HepG2 (cell line): Measurements from ENCODE around the gene PPP1R12A. TPM values are rescaled to one million over a fixed set of nuclear protein-coding genes. Genes with fewer than 3 reads are reported as not detected.

ENCODE experiments used
- ARHGAP35 ChIP-seq: sonication (generic); formaldehyde crosslinking; IDR thresholded peaks from 2 replicates; pipeline ENCODE4 v1.9.0; 2022; ENCODE audit warnings: mild to moderate bottlenecking, inconsistent platforms, moderate library complexity, missing genetic modification reagents, borderline replicate concordance
- ASH2L ChIP-seq: fragments of 300-600, 200-600 bp; sonication (generic); IDR thresholded peaks from 2 replicates; pipeline ENCODE4 v1.7.0; 2017; ENCODE audit warnings: low read depth, mild to moderate bottlenecking, moderate library complexity, mixed read lengths, low read length; ENCODE audit not compliant: insufficient read length
- CEBPG ChIP-seq: IDR thresholded peaks from 2 replicates; pipeline ENCODE4 v1.6.1; 2016
- GABPA ChIP-seq, 2 experiments: IDR thresholded peaks; 2 replicates each; pipeline ENCODE4 v1.6.1; 2011 to 2016; ENCODE audit warnings: low read depth in 2 of 2, low read length in 1 of 2, missing biosample characterization in 1 of 2, missing genetic modification characterization in 1 of 2
- NCOR1 ChIP-seq: fragments of 200-600 bp; sonication (generic); IDR thresholded peaks from 2 replicates; pipeline ENCODE4 v1.7.0; 2017; ENCODE audit warnings: antibody characterized with exemption, low read length, borderline replicate concordance
- NFATC3 ChIP-seq: sonication (generic); formaldehyde crosslinking; IDR thresholded peaks from 2 replicates; pipeline ENCODE4 v1.5.1; 2020; ENCODE audit warnings: mild to moderate bottlenecking, missing genetic modification reagents
- PTBP1 ChIP-seq: fragments of 200-400 bp; formaldehyde crosslinking; IDR thresholded peaks from 2 replicates; pipeline ENCODE4 v1.6.1; 2018; ENCODE audit warnings: low read length, low read depth; ENCODE audit not compliant: poor library complexity, severe bottlenecking
- RARG ChIP-seq: sonication (generic); formaldehyde crosslinking; IDR thresholded peaks from 2 replicates; pipeline ENCODE4 v1.4.0; 2020; ENCODE audit warnings: low read depth, mild to moderate bottlenecking, missing genetic modification reagents
- REPIN1 ChIP-seq: sonication (generic); formaldehyde crosslinking; IDR thresholded peaks from 2 replicates; pipeline ENCODE4 v1.8.0; 2022; ENCODE audit warnings: missing genetic modification reagents, low read depth, mild to moderate bottlenecking, borderline replicate concordance
- SOX6 ChIP-seq, 2 experiments: fragments of 450-650 bp in 1 of 2; sonication (generic) in 1 of 2; formaldehyde crosslinking in 1 of 2; IDR thresholded peaks; 2 replicates each; pipeline versions ENCODE4 v1.4.0 to v1.6.1; 2017 to 2020; ENCODE audit warnings: antibody characterized with exemption in 1 of 2, mild to moderate bottlenecking in 1 of 2, missing genetic modification reagents in 1 of 2
- SP1 ChIP-seq, 2 experiments: fragments of 450-650 bp in 1 of 2; sonication (generic) in 1 of 2; formaldehyde crosslinking in 1 of 2; IDR thresholded peaks; 2 replicates each; pipeline versions ENCODE4 v1.4.0 to v1.6.1; 2016 to 2020; ENCODE audit warnings: missing genetic modification reagents in 1 of 2
- SPEN ChIP-seq: sonication (generic); formaldehyde crosslinking; IDR thresholded peaks from 2 replicates; pipeline ENCODE4 v1.5.1; 2020; ENCODE audit warnings: low read depth, mild to moderate bottlenecking, missing genetic modification reagents
- TOPORS ChIP-seq: sonication (generic); formaldehyde crosslinking; IDR thresholded peaks from 2 replicates; pipeline ENCODE4 v1.8.0; 2023; ENCODE audit warnings: mild to moderate bottlenecking, missing genetic modification reagents
- TRIM24 ChIP-seq: sonication (generic); formaldehyde crosslinking; IDR thresholded peaks from 2 replicates; pipeline ENCODE4 v1.8.0; 2022; ENCODE audit warnings: mild to moderate bottlenecking, missing genetic modification reagents
- ZNF121 ChIP-seq: sonication (generic); formaldehyde crosslinking; IDR thresholded peaks from 2 replicates; pipeline ENCODE4 v1.5.0; 2020; ENCODE audit warnings: mild to moderate bottlenecking, missing genetic modification reagents
- ZNF256 ChIP-seq: sonication (generic); formaldehyde crosslinking; conservative IDR thresholded peaks from 2 replicates; pipeline ENCODE4 v1.4.0; 2020; ENCODE audit warnings: missing genetic modification reagents
- ZNF263 ChIP-seq: sonication (generic); formaldehyde crosslinking; IDR thresholded peaks from 2 replicates; pipeline ENCODE4 v1.4.0; 2020; ENCODE audit warnings: missing genetic modification reagents
- ZNF383 ChIP-seq: sonication (generic); formaldehyde crosslinking; IDR thresholded peaks from 2 replicates; pipeline ENCODE4 v1.4.0; 2020; ENCODE audit warnings: missing genetic modification reagents, mild to moderate bottlenecking, borderline replicate concordance
- ZNF660 ChIP-seq: sonication (generic); formaldehyde crosslinking; IDR thresholded peaks from 2 replicates; pipeline ENCODE4 v1.5.1; 2020; ENCODE audit warnings: mild to moderate bottlenecking, low read depth, missing genetic modification reagents, borderline replicate concordance
- ZNF772 ChIP-seq: sonication (generic); formaldehyde crosslinking; IDR thresholded peaks from 2 replicates; pipeline ENCODE4 v1.5.0; 2020; ENCODE audit warnings: mild to moderate bottlenecking, missing genetic modification reagents
- ZNF816 ChIP-seq: sonication (generic); formaldehyde crosslinking; IDR thresholded peaks from 2 replicates; pipeline ENCODE4 v1.8.0; 2022; ENCODE audit warnings: missing genetic modification reagents, mild to moderate bottlenecking, borderline replicate concordance
- polyA plus RNA-seq, 8 experiments: library from polyadenylated mRNA; depleted of rRNA in 3 of 8; stranded (reverse) in 7 of 8; unstranded in 1 of 8; fragments of >200 nt; fragmentation: Illumina TruSeq in 4 of 8; extraction: Trizol in 4 of 8; gene quantifications; 2 replicates each; pipeline versions ENCODE4 v1.2.1 to v1.2.3, GENCODE V29; 2011 to 2016; ENCODE audit warnings: low read depth in 4 of 8, missing spikeins in 1 of 8, mixed read lengths in 1 of 8; ENCODE audit not compliant: insufficient read depth in 1 of 8
- total RNA-seq, 5 experiments: library from RNA; depleted of rRNA; stranded (reverse); fragments of >200 nt; fragmentation: Illumina TruSeq; extraction: Trizol; gene quantifications; 2 replicates each; pipeline ENCODE4 v1.2.3, GENCODE V29; 2016; ENCODE audit warnings: low read depth in 1 of 5
- TF ChIP-seq, protein P1 (sequence below): sonication (generic); formaldehyde crosslinking; conservative IDR thresholded peaks from 2 replicates; pipeline ENCODE4 v1.8.0; 2022; ENCODE audit warnings: missing genetic modification reagents
- TF ChIP-seq, protein P2 (sequence below): sonication (generic); formaldehyde crosslinking; IDR thresholded peaks from 2 replicates; pipeline ENCODE4 v1.8.0; 2022; ENCODE audit warnings: missing genetic modification reagents, low read depth, mild to moderate bottlenecking, borderline replicate concordance
- TF ChIP-seq, protein P3 (sequence below): IDR thresholded peaks from 2 replicates; pipeline ENCODE4 v1.6.1; 2016; ENCODE audit warnings: mild to moderate bottlenecking, missing biosample characterization, missing genetic modification reagents
- TF ChIP-seq, protein P4 (sequence below): sonication (generic); formaldehyde crosslinking; IDR thresholded peaks from 2 replicates; pipeline ENCODE4 v1.5.1; 2020; ENCODE audit warnings: missing genetic modification reagents, mild to moderate bottlenecking, borderline replicate concordance

Gene PPP1R12A
- total and polyA plus RNA-seq, 2 of the 13 experiments (the other 11 are each of a cell fraction or from before 2014, with no cell fraction given) = 23.8 to 50.0 TPM

DNA sequence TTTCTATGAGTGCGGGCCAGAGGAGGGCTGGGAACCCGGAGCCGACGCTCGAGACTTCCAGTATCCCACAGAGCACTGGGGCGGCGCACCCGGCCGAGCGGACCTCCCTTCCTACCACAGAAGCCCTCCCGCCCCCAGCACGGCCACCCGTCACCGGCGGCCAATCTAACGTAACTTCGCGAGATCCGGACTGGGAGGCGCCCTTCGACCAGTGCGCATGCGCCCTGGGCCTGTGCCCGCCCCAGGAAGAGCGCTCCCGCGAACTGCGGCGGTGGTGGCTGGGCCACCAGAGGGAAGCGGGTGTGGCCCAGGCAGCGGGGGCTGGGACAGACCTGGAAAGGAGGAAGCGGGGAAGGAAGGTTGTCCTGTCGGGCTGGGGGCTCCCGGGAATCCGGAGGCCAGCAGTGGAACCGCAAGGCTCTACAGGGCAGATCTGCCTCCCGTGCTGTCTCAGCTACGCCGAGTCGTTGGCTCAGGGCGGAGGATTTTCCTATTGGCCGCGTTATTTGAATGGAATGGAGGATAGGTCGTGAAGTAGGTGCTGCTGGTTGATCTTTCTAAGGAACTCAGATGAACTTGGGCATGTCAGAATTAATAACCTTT is at the start of gene PPP1R12A (continued):
- TF ChIP-seq, protein P1, sequence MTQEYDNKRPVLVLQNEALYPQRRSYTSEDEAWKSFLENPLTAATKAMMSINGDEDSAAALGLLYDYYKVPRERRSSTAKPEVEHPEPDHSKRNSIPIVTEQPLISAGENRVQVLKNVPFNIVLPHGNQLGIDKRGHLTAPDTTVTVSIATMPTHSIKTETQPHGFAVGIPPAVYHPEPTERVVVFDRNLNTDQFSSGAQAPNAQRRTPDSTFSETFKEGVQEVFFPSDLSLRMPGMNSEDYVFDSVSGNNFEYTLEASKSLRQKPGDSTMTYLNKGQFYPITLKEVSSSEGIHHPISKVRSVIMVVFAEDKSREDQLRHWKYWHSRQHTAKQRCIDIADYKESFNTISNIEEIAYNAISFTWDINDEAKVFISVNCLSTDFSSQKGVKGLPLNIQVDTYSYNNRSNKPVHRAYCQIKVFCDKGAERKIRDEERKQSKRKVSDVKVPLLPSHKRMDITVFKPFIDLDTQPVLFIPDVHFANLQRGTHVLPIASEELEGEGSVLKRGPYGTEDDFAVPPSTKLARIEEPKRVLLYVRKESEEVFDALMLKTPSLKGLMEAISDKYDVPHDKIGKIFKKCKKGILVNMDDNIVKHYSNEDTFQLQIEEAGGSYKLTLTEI (CRISPR knock-in tag) = no peak
- TF ChIP-seq REPIN1 (peak; percentile 52; the same call in 1 of the 2 replicates), ASH2L (peak; percentile 63), NFATC3 (no peak), SPEN (peak; percentile 61), SP1 (IDR thresholded peaks at IDR 0.05) (no peak), SP1 (CRISPR knock-in tag; IDR thresholded peaks at IDR 0.05) (no peak; the same call in none of the 2 replicates), ZNF121 (0 out of 2 replicates have a peak, but pooled peaks have one; percentile 5), ZNF256 (no peak; the same call in 1 of the 2 replicates), ZNF383 (CRISPR knock-in tag) (0 out of 2 replicates have a peak, but pooled peaks have one; percentile 15), GABPA (IDR thresholded peaks at IDR 0.05; ENCODE audit: low read depth, low read length) (peak; percentile 18), GABPA (CRISPR knock-in tag; IDR thresholded peaks at IDR 0.05; ENCODE audit: low read depth) (peak; percentile 78), SOX6 (IDR thresholded peaks at IDR 0.05) (no peak), SOX6 (CRISPR knock-in tag; IDR thresholded peaks at IDR 0.05) (peak; percentile 45; the same call in 1 of the 2 replicates), PTBP1 (no peak), ZNF816 (CRISPR knock-in tag) (no peak), TOPORS (peak; percentile 75; the same call in 1 of the 2 replicates), ZNF263 (CRISPR knock-in tag) (no peak), NCOR1 (no peak), ZNF660 (CRISPR knock-in tag) (no peak), ZNF772 (CRISPR knock-in tag) (0 out of 2 replicates have a peak, but pooled peaks have one; percentile 24), TRIM24 (CRISPR knock-in tag) (no peak), ARHGAP35 (CRISPR knock-in tag) (no peak), RARG (CRISPR knock-in tag) (no peak), CEBPG (CRISPR knock-in tag) (no peak)
- TF ChIP-seq, protein P2, sequence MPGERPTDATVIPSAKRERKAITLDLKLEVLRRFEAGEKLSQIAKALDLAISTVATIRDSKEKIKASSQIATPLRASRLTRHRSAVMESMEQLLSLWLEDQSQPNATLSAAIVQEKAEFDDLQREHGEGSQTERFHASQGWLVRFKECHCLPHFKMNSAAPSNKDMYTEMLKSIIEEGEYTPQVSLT (CRISPR knock-in tag) = no peak
- TF ChIP-seq, protein P3, sequence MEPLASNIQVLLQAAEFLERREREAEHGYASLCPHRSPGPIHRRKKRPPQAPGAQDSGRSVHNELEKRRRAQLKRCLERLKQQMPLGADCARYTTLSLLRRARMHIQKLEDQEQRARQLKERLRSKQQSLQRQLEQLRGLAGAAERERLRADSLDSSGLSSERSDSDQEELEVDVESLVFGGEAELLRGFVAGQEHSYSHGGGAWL (CRISPR knock-in tag) = 0 out of 2 replicates have a peak, but pooled peaks have one; percentile 63
- TF ChIP-seq, protein P4, sequence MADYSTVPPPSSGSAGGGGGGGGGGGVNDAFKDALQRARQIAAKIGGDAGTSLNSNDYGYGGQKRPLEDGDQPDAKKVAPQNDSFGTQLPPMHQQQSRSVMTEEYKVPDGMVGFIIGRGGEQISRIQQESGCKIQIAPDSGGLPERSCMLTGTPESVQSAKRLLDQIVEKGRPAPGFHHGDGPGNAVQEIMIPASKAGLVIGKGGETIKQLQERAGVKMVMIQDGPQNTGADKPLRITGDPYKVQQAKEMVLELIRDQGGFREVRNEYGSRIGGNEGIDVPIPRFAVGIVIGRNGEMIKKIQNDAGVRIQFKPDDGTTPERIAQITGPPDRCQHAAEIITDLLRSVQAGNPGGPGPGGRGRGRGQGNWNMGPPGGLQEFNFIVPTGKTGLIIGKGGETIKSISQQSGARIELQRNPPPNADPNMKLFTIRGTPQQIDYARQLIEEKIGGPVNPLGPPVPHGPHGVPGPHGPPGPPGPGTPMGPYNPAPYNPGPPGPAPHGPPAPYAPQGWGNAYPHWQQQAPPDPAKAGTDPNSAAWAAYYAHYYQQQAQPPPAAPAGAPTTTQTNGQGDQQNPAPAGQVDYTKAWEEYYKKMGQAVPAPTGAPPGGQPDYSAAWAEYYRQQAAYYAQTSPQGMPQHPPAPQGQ (CRISPR knock-in tag) = no peak
